IPS DF 4.7 (cell line): Measurements from ENCODE around the gene GNG7.

Experiments used
- DNase-seq: peaks from one replicate; pipeline ENCODE4 v3.0.0-alpha.2; 2013; ENCODE audit warnings: low spot score; ENCODE audit errors: extremely low read depth

GNG7 gene

DNA sequence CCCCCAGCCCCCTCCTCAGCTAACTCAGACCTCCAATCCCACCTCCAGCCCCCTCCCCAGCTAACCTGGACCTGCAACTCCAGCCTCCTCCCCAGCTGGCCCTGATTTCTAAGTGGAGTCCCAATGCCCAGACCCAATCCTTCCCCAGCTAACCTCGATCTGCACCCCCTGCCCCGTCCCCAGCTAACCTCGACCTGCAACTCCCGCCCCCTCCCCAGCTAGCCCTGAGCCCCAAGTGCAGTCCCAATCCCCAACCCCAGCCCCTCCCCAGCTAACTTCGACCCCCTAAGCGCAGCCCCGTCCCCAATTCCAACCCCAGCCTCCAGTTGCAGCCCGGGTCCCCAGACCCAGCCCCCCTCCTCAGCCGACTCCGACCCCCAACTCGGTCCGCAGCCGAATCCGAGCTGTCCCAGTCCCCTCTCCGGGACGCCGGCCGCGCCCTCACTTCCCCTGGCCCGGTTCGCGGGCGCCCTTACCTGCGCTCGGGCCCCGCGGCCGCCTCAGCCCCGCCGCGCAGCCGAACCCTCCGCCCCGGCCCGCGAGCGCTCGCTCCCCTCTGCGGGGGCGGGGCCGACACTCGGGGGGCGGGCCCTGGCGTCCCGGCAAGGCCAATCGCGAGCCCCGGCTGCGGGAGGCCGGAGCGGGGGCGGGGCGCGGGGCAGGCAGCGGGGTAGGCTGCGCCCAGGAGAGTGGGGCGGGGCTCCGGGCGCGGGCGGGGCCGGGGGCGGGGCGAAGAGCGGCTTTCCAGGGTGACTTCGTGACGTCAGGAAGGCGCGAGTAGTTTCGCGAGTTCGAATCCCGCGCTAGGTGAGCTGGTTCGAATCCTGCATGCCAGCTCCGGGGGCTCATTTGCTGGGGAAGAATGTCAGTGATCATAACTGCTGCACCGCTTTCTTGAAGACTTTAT is at the start of gene GNG7:
GNG7 (minus strand) TSS at position 525 of the 907 bp plus-strand sequence. CDS start 182,006 bp downstream, outside the sequence.
- no peak for DNase-seq

DNA sequence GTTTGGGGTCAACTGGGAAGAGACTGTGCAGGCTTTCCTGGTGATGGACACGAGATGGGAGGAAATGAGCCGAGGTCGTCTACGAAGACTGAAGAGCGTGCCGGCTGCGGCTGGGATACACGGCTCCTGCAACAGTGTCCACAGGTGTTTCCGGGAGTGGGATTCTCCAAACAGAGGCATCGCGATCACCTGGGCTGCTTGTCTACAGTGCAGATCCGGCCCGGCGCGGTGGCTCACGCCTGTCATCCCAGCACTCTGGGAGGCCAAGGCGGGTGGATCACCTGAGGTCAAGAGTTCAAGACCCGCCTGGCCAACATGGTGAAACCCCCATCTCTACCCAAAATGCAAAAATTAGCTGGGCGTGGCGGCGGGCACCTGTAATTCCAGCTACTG is 48.9 kb upstream of the GNG7 start:
- no peak for DNase-seq

DNA sequence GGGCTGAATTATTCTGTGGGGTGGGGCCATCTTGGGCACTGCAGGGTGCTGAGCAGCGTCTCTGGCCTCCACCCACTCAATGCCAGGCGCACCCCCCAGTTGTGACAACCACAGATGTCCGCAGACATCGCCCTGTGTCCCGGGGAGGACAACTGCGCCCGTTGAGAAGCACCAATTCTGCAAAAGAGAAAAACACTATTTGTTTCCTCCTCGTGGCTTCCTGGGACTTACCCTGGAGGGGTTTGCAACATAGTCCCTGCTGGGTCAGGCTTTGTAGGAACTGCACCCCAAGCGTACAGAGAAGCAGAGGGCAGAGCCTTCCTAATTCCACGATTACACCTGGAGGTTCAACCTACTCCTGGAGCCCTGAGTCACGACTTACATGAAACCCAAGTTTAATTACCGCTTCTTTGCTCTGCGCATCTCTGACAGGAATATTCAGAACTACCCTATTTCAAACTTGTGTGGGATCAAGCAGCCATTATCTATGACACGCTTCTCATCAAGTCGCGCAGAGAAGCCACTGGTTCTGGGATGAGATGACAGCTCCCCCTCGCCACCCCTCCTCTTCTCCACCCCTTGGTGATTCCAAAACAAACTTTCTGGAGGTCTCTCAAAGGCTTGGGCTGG is 48.4 kb upstream of the GNG7 start:
- no peak for DNase-seq

DNA sequence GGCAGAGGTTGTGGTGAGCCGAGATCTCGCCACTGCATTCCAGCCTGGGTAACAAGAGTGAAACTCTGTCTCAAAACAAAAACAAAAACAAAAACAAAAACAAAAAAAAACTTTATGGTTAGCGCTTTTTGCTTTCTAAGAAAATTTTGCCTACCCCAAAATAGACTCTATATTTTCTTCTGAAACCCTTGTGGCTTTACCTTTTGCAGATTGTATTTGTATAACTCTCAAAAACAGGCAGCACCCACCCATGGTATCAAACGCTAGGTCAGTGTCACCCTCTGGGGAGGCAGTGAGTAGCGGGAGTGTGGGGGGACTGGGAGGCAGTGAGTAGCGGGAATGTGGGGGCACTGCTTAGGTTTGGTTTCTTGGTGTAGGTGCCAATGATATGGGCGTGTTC is 44.9 kb upstream of the GNG7 start:
- DNase-seq = no peak

DNA sequence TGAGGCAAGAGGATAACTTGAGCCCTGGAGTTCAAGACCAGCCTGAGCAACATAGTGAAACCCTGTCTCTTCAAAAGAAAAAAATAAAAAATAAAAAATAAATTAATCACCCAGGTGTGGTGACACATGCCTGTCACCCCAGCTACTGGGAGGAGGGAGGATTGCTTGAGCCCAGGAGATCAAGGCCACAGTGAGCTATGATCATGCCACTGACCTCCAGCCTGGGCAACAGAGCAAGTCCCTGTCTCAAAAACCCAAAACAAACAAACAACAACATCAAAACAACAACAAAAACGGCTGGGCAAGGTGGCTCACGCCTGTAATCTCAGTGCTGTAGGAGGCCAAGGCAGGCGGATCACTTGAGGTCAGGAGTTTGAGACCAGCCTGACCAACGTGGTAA is 41.6 kb upstream of the GNG7 start:
- DNase-seq = no peak

DNA sequence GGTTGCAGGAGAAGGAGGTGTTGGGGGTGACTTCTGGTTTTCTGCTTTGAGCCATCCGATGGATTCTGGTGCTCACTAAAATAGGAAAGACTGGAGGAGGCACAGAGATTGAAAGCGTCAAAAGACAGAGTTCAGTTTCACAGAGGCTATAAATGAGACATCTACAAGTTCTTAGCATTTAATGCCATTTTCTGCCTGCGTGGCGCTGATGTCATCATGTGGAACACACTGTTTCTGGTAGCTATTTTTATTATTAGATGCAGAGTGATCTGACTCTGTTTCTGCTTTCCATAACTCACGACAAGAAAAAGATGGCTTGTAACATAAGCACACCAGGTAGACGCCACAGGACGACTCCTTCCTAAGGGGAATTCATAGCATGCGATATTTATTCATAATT is 40.6 kb upstream of the GNG7 start:
- DNase-seq = no peak

DNA sequence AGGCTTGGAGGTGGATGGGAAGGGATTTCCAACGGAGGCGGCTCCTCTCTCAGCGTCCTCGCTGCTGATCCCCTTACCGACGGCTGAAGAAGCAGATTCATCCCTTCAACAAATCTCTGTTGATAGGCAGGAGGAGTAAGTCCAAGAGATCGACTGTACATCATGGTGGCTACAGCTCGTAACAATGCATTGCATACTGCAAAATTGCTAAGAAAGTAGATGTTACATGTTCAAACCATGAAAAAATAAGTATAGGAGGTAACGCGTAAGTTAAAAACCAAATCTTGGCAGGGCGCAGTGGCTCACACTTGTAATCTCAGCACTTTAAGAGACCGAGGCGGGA is 37.8 kb upstream of the GNG7 start:
- DNase-seq = no peak

DNA sequence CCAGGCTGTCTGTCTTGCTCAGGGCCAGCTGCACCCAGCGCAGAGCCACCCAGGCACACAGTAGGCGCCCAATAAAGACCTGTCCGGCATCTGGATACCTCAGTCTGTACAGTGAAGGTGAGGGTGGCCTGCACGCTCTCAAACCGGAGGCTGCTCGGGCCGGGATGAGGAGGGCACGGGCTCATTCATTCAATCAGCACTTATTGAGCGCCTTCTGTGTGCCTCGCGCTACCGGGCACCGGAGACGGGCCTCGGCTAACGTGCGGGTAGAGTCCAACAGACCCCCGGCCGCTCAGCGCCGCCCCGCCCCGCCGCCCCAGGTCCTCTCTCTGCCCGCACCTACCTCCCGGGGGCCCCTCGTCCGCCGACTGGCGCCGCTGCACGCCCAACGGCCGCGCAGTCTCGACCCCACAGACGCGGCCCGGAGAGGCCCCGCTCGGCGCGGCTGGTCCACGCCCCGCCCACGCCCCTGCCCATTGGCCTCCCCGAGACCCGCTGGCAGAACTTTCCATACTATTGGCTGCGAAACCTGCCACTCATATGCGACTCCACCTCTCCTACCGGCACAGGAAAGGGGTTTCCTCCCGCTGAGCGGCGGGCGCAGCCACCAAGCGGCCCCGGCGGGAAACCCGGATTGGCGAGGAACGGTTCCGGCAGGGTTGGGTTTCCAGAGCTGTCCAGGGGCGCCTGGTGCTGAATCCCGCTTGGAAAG is 37.3 kb upstream of the GNG7 start, which contains the start of gene SLC39A3:
SLC39A3 (minus strand) TSS at position 416 of the 712 bp plus-strand sequence. CDS start 2,760 bp downstream, outside the sequence.
- peak; percentile 88 for DNase-seq

DNA sequence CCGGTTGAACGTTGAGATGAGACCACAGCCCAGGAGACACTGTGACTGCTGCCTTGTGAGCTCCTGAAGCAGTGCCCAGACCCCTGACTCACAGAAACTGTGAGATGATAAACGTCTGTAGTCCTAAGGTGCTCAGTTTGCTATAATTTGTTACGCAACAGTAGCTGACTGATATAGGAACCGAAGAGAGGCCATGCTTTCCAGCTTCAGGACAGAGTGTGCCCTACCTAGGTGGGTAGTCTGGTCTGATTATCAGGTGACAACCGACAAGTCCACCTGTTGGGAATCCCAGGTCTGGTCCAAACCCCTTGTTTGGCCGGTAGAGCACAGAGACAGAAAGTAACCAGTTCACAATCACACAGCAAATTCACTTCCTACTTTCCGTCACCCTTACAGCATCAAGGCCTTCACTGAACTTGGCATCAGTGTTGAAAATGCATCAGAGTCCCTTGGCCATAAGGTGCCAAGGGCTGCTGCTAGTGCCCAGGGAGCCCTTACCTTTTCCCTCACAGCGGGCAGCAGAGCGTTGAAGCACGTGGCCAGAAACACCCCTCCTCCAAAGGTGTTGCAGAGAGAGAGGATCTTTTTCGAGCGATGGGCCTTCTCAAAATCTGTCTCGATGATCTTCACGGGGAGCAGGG is 34.2 kb upstream of the GNG7 start:
- DNase-seq = no peak

DNA sequence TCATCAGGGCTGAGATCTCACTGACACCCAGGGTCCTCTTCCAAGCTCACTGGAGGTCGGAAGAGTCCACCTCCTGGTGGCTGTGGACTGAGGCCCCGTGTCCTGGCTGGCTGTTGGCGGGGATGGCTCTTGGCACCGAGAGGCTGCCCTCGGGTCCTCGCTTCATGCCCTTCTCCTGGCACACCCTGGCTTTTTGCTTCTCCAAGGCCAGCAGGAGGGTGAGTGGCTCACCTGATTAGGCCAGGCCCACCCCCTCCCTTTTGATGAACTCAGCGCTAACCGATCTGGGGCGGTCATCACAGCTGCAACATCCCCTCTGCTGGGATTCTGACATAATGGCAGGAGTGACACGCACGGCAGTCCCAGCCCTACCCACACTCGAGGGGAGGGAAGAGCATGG is 32.9 kb upstream of the GNG7 start:
- DNase-seq = no peak

DNA sequence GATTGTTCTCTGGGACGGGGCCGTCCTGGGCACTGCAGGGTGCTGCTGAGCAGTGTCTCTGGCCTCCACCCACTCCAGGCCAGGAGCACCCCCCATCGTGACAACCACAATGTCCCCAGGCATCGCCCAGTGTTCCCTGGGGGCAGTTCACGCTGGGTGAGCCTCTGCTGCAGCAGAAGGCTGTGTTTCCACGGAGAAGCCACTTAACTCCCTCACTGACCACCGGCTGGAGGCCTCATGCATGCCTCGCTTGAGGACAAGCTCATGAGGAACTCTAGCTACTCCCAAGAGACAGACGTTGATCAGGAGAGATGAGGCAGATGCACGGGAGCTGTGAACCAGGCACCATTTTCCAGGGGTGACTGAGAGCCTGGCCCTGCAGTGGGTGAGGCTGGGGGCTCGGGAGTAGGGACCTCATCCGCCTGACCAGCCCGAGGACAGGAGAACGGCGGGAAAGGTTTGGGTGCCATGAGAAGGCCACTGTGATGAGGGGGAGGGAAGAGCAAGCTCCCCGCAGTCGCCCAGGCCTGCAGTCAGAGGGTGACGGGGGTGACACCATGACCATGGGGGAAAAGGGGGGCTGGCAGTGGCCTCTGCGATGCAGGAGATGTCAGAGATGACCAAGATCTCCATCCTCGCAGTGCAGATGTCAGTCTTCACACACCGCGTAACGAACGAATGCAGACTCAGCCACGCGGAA is 32.2 kb upstream of the GNG7 start:
- no peak for DNase-seq

DNA sequence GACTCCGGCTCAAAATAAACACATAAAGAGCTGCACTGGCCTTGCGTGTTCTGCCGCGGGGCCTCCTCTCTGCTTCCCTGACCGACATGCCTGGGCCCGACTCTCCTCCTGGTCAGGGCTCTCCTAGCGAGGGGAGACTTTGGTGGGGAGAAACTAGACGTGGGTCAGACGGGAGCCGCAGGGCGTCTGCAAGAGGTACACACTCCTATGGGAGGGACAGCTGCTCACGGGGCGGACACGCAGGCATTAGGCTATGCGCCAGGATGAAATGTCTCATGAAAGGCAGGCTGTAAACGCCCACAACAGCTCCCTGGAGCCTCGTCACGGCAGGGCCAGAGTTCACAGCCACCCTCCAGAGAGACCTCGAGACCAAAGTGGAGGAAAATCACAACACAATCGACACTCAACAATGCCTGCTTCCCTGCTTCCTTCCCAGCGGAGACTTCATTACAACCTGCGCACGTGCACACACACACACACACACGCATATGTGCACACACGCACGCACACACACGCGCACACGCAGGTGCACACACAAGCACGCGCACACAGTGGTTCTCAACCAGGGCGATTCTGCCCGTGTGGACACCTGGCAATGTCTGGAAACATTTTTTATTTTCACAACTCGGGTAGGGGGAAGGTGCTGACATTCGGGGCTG is 31.6 kb upstream of the GNG7 start:
- DNase-seq = no peak

DNA sequence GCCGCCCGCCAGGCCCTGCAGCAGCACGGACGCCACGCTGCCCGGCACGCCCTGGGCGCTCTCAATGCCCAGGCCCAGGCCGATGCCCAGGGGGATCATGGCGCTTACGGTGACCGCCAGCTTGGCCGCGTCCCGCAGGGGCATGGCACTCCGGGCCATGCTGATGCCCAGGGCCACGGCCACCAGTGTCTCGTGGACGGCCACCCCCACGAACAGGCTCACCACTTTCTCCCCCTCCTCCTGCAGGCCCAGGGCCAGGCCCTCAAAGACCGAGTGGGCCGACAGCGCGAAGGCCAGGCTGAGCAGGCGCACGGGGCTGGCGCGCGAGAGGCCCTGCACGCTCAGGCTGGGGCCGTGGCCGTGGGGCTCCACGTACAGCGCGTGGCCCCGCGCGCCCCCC is 30.4 kb upstream of the GNG7 start:
- no peak for DNase-seq

DNA sequence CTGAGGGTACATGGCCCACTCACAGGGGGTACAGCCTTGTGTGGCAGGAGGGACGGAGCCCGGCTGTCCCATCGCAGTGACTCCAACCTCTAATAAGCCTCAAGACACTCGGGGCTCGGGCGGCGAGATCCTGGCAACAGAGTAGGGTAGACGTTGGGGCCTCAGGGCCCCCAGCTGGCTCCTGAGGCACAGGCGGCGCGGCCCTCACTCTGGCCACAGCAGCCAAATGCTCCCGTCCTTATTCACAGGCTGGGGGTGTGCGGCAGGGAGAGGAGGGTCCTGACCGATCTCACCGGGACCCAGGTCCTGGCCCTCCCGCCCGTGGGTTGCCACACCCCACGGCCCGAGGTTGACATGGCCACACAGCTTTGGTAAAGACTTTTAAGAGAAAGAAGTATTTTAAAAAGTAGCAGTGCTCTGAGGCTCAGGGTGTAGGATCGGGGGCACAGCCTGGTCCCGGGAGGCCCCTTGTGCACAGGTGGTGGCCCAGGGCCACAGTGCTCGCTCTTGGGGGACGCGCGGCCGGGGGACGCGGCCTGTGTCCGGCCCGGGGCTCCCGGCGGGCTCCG is 29.7 kb upstream of the GNG7 start:
- no peak for DNase-seq

DNA sequence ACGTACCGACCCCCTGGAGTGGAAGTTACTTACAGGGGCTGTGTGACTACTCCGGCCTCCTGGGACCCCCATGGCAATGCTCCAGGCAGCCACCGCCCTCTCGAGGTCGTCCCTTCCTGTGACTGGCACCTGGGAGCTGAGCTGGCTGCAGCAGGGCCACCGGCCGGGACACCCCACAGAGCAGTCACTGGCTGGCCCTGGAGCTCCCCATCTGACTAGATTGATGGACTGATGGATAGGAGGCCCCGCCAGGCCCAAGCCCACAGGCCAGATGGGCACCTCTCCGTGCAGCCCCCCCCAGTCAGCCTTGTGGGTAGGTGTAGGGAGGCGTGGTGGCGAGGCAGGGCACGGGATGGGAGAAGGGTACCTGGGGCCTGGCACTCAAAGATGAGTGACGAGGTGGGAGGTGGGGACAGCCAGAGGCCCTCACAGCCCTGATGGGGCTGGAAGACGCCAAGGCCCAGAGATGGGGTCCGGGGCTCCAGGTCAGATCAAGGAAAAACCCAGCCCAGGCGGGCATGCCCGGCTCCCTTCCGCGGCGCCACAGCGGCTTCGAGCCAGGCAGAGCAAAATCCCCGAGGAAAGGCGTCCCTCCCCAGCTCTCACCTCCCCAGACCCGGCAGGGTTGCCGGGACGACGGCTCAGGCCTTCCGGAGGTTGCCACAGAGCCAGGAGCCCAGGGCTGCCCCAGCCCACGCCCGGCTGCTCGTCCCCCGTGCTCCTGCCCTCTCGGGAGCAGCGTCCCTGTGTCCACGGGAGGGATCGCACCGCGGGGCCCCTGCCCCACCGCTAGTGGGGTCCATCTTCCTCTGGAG is 28.9 kb upstream of the GNG7 start:
- DNase-seq = no peak

DNA sequence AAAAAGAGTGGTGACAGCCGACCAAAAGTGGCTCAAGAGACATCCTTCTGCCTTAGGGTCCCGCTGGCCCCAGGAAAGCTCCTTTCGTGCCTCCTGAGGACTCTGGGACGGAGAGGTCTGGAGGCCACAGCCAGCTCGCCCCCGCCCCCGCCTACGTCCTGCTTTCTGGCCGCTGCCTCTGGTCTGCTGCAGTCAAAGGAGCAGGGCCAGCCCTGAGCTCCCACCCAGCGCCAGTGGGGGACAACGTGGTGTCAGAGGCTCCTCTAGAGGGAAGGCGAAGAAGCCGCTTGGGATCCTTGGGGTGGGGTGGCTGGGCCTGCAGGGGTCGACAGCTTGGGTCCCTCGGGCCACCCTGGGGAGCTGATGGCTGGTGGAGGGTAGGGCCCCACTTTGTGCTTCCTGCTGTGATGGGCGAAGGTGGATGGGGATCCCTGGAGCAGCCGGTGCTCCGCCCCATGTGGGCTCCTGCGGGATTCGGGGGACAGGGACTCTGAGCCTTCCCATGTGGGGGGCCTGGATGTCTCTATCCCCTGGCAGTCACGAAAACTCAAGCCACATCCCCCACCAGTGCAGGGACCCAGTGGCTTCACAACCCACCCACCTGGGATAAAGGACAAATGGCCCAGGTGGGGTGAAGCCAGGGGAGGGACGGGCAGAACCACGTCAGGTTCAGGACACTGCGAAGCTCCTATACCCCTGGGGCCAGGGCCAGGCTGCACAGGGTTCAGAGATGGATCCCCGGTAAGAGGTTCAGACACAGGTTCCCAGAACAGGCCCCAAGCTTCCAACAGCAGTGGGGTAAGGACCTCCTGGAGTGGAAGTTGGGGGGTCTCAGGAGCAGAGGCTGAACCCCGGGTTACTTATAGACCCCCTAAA is 27.7 kb upstream of the GNG7 start:
- DNase-seq = no peak

DNA sequence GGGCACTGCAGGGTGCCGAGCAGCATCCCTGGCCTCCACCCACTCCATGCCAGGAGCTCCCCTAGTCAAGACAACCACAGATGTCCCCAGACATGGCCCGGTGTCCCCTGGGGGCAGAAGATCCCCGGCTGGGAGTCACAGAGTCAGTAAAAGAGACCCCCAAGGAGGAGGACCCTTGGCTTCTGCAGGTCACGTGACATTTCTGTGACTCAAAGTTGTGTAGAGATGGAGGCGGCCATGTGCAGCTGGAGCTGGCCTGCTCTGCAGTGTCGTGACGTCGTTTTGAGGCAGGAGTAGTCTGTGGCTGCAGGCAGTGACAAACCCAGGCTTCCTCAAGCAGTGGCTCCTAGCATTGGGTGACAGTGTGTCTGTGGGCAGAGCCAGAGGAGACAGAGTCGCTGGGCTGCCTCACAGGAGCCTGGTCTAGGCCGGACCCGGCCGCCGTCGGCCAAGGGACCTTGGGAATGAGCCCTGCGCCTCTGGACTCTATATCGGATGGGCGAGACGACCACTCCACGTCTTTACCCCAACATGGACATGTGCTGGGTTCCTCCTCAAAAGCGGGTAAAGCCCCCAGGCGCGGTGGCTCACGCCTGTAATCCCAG is 26.4 kb upstream of the GNG7 start:
- no peak for DNase-seq

DNA sequence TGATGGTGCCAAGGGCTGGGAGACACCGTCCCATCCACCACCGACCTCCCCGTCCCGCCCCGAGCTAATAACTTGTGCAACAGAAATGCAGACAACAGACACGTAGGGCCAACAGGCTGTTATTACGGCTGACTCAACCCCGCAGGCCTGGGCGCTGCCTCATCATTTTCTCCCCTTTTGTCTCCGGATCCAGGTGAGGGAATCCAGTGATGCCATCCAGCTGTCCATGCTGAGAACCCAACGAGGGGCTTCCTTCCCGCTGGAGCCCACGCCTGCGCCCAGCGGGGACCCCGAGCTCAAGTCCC is 25.1 kb upstream of the GNG7 start:
- no peak for DNase-seq
